MM.1S (cell line): ENCODE measurements around the gene TTC13.

Source experiments
- EZH2 ChIP-seq: fragments of 300-600 bp; sonication (generic); optimal IDR thresholded peaks from 2 replicates; pipeline ENCODE3; 2017; ENCODE audit warnings: low read depth, mild to moderate bottlenecking, antibody characterized with exemption, low read length, mixed read lengths
- EZH2phosphoT487 ChIP-seq: fragments of 300-600 bp; sonication (generic); IDR thresholded peaks from 2 replicates; pipeline ENCODE4 v1.6.1; 2018; ENCODE audit warnings: antibody characterized with exemption, low read length
- TF ChIP-seq, protein P1 (sequence below): fragments of 300-600 bp; sonication (generic); IDR thresholded peaks from 2 replicates; pipeline ENCODE4 v1.5.1; 2016; ENCODE audit warnings: antibody characterized with exemption, low read length, mixed read lengths

DNA sequence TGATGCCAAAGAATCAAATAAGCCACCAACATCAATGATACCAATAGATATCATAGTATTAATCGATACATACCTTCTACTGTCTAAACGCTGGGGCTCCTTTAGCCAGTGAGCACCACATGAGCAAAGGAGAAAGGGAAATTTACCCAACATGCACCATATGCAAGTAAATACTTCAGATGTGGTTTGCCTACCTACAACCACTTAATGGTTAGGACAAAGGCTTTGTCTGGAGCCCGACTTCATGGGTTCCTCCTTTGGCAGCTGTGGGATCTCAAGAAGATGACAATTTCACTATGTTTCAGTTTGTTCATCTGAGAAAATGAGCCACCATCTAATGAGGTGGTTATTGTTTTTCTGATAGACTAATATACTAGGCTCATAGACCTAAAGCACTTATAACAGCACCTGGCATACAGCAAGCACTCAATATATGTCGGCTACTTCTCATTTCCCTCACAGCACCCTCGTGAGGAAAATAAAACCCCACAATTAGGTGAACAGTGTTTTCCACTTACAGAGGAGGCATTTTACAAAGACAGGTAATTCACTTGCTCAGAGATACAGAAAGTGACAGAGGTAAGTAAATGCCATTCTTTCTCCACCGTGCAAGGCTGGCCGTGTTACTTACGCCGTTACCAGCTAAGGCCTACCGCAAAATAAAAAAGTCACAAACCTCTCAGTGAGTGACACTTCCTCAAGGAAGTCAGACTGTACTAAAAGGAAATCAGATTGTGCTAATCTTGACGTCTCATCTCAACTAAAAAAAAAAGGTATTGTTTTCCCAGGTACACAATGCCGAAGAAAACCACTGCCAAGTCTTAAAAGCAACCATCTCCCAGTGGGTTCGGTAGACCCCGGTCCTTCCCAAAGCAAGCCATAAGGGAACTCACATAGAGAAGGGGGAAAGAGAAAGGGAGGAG lies 1.6 kb downstream of the TTC13 start:
- TF ChIP-seq, protein P1, sequence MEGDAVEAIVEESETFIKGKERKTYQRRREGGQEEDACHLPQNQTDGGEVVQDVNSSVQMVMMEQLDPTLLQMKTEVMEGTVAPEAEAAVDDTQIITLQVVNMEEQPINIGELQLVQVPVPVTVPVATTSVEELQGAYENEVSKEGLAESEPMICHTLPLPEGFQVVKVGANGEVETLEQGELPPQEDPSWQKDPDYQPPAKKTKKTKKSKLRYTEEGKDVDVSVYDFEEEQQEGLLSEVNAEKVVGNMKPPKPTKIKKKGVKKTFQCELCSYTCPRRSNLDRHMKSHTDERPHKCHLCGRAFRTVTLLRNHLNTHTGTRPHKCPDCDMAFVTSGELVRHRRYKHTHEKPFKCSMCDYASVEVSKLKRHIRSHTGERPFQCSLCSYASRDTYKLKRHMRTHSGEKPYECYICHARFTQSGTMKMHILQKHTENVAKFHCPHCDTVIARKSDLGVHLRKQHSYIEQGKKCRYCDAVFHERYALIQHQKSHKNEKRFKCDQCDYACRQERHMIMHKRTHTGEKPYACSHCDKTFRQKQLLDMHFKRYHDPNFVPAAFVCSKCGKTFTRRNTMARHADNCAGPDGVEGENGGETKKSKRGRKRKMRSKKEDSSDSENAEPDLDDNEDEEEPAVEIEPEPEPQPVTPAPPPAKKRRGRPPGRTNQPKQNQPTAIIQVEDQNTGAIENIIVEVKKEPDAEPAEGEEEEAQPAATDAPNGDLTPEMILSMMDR, result no peak
- TF ChIP-seq EZH2, result no peak
- no peak for TF ChIP-seq EZH2phosphoT487
